ENCODE measurements around the gene RPS25. TPM values are rescaled to one million over a fixed set of nuclear protein-coding genes. Genes with fewer than 3 reads are reported as not detected.
A peak's percentile ranks its signal among the peaks of the same experiment; 100 is the strongest.

RPS25 gene
- total RNA-seq (100 to 1,000 TPM; 483 to 780 TPM), polyA plus RNA-seq (1,000 to 10,000 TPM; 1,136 to 2,643 TPM)
- long read RNA-seq, donor 1, transcript RPS25-202 (5 exons, 835 nt), result major isoform, 1,897 of 2,524 reads
- long read RNA-seq, donor 1, transcript RPS25-204 (3 exons, 1,462 nt), result minor isoform, 31 of 2,524 reads
- long read RNA-seq, donor 1, transcript RPS25-203 (5 exons, 711 nt), result minor isoform, 8 of 2,524 reads
- long read RNA-seq, donor 1, transcript RPS25-201 (2 exons, 1,078 nt), result minor isoform, 40 of 2,524 reads
- long read RNA-seq, donor 1, partial matches to known transcripts, result 291 of 2,524 reads
- long read RNA-seq, donor 1, other reads (novel, unspliced or antisense), result 251 of 2,524 reads
- long read RNA-seq, donor 2, transcript RPS25-201 (2 exons, 1,078 nt), result minor isoform, 20 of 1,354 reads
- long read RNA-seq, donor 2, transcript RPS25-204 (3 exons, 1,462 nt), result minor isoform, 17 of 1,354 reads
- long read RNA-seq, donor 2, transcript RPS25-202 (5 exons, 835 nt), result major isoform, 963 of 1,354 reads
- long read RNA-seq, donor 2, transcript RPS25-203 (5 exons, 711 nt), result minor isoform, 6 of 1,354 reads
- long read RNA-seq, donor 2, partial matches to known transcripts, result 201 of 1,354 reads
- long read RNA-seq, donor 2, other reads (novel, unspliced or antisense), result 142 of 1,354 reads
- long read RNA-seq, donor 3, transcript RPS25-201 (2 exons, 1,078 nt), result minor isoform, 23 of 1,676 reads
- long read RNA-seq, donor 3, transcript RPS25-204 (3 exons, 1,462 nt), result minor isoform, 15 of 1,676 reads
- long read RNA-seq, donor 3, transcript RPS25-203 (5 exons, 711 nt), result minor isoform, 7 of 1,676 reads
- long read RNA-seq, donor 3, transcript RPS25-202 (5 exons, 835 nt), result major isoform, 1,249 of 1,676 reads
- long read RNA-seq, donor 3, partial matches to known transcripts, result 179 of 1,676 reads
- long read RNA-seq, donor 3, other reads (novel, unspliced or antisense), result 199 of 1,676 reads
- long read RNA-seq, donor 4, transcript RPS25-201 (2 exons, 1,078 nt), result minor isoform, 19 of 1,436 reads
- long read RNA-seq, donor 4, transcript RPS25-202 (5 exons, 835 nt), result major isoform, 1,028 of 1,436 reads
- long read RNA-seq, donor 4, transcript RPS25-204 (3 exons, 1,462 nt), result minor isoform, 18 of 1,436 reads
- long read RNA-seq, donor 4, partial matches to known transcripts, result 227 of 1,436 reads
- long read RNA-seq, donor 4, other reads (novel, unspliced or antisense), result 137 of 1,436 reads
- long read RNA-seq, donor 5, transcript RPS25-203 (5 exons, 711 nt), result minor isoform, 12 of 2,948 reads
- long read RNA-seq, donor 5, transcript RPS25-202 (5 exons, 835 nt), result major isoform, 2,063 of 2,948 reads
- long read RNA-seq, donor 5, transcript RPS25-204 (3 exons, 1,462 nt), result minor isoform, 40 of 2,948 reads
- long read RNA-seq, donor 5, transcript RPS25-201 (2 exons, 1,078 nt), result minor isoform, 46 of 2,948 reads
- long read RNA-seq, donor 5, partial matches to known transcripts, result 411 of 2,948 reads
- long read RNA-seq, donor 5, other reads (novel, unspliced or antisense), result 367 of 2,948 reads

- Histone ChIP-seq H3K9ac (ENCODE audit: insufficient read depth in 1 of 2, low read length in 2 of 2) (peak within 1 kb of the TSS; percentile 75 to 97), H3K4me1 (ENCODE audit: control insufficient read depth in 5 of 5, insufficient read depth in 5 of 5, low read length in 5 of 5) (peaks cover 5 to 23% (median 9%) of the 10 kb centered on the region in 5 donors), H3K27me3 (ENCODE audit: control insufficient read depth in 3 of 3, insufficient read depth in 3 of 3, low read length in 2 of 3) (no peaks in the 10 kb centered on the region), H3K4me3 (peak within 1 kb of the TSS; percentile 98), H3K9me3 (ENCODE audit: control insufficient read depth in 4 of 4, insufficient read depth in 3 of 4, low read length in 3 of 4) (no peaks in the 10 kb centered on the region), H3K27ac (ENCODE audit: low read depth in 1 of 2, low read length in 1 of 2) (peak within 1 kb of the TSS; percentile 76 to 100), H3K36me3 (ENCODE audit: control insufficient read depth in 4 of 4, insufficient read depth in 4 of 4, low read length in 4 of 4) (peaks cover 14 to 48% (median 25%) of the 10 kb centered on the region in 4 donors)
- TF ChIP-seq CTCF (IDR thresholded peaks at IDR 0.05; ENCODE audit: control extremely low read depth, extremely low read depth), result no peak
- DNase-seq (peak; percentile 96 to 99 (median 98)), ATAC-seq (ENCODE audit: insufficient read depth, low FRiP score) (peak; percentile 97)
- WGBS, 2 donors, result 0 to 1% methylated on average over 63 of the region's 63 CpGs
Observed at GRCh38 chr11:119018074-119018938, at the start of gene RPS25, which contains the start of gene TRAPPC4. Gene RPS25 (minus strand): TSS chr11:119018343. CDS start chr11:119018284, 59 bp downstream. Gene TRAPPC4 (plus strand): TSS chr11:119018766. CDS start chr11:119018796, 30 bp downstream.

GRCh38 chr11:119067371-119068222 is 49.5 kb upstream of the RPS25 start, which contains the start of gene VPS11:
Gene VPS11 (plus strand): TSS chr11:119067818. CDS start chr11:119067824, 6 bp downstream.
- WGBS, 2 donors, result 0% methylated on average over 49 of the region's 49 CpGs
- Histone ChIP-seq H3K4me1 (ENCODE audit: control insufficient read depth in 5 of 5, insufficient read depth in 5 of 5, low read length in 5 of 5) (peaks cover 0 to 11% (median 4%) of the 10 kb centered on the region in 5 donors), H3K27me3 (ENCODE audit: control insufficient read depth in 3 of 3, insufficient read depth in 3 of 3, low read length in 2 of 3) (no peaks in the 10 kb centered on the region), H3K4me3 (peak within 1 kb of the TSS; percentile 95), H3K9ac (ENCODE audit: insufficient read depth in 1 of 2, low read length in 2 of 2) (peak within 1 kb of the TSS in 1 of 2 donors; percentile 84), H3K36me3 (ENCODE audit: control insufficient read depth in 4 of 4, insufficient read depth in 4 of 4, low read length in 4 of 4) (peaks cover 8 to 19% (median 15%) of the 10 kb centered on the region in 4 donors), H3K9me3 (ENCODE audit: control insufficient read depth in 4 of 4, insufficient read depth in 3 of 4, low read length in 3 of 4) (no peaks in the 10 kb centered on the region), H3K27ac (ENCODE audit: low read depth in 1 of 2, low read length in 1 of 2) (peak within 1 kb of the TSS; percentile 85 to 87)
- TF ChIP-seq CTCF (IDR thresholded peaks at IDR 0.05; ENCODE audit: control extremely low read depth, extremely low read depth), result no peak
- DNase-seq (peak; percentile 96 to 97 (median 97)), ATAC-seq (ENCODE audit: insufficient read depth, low FRiP score) (peak; percentile 98)
